ENCODE data around the gene PPP1R9B.

Gene PPP1R9B

GRCh38 chr17:50148226-50149090 is 2.0 kb downstream of the PPP1R9B start:
- no peak for DNase-seq (ENCODE audit: extremely low read depth, low read depth)
- peak; percentile 31 for TF ChIP-seq CTCF (IDR thresholded peaks at IDR 0.05; ENCODE audit: low read depth, low read length)

- DNase-seq (ENCODE audit: extremely low read depth, low read depth): no peak
Measured at GRCh38 chr17:50147841-50148225, 2.6 kb downstream of the PPP1R9B start.

GRCh38 chr17:50146927-50147665 is 3.4 kb downstream of the PPP1R9B start:
- no peak for TF ChIP-seq CTCF (IDR thresholded peaks at IDR 0.05; ENCODE audit: low read depth, low read length)
- DNase-seq (ENCODE audit: extremely low read depth, low read depth): no peak

More at GRCh38 chr17:50147841-50148225, 2.6 kb downstream of the PPP1R9B start:
- TF ChIP-seq CTCF (IDR thresholded peaks at IDR 0.05; ENCODE audit: low read depth, low read length): no peak

- no peak for TF ChIP-seq CTCF (IDR thresholded peaks at IDR 0.05; ENCODE audit: low read depth, low read length)
- DNase-seq (ENCODE audit: extremely low read depth, low read depth): no peak
Measured at GRCh38 chr17:50146230-50146926, 4.1 kb downstream of the PPP1R9B start.

- no peak for TF ChIP-seq CTCF (IDR thresholded peaks at IDR 0.05; ENCODE audit: low read depth, low read length)
- DNase-seq (ENCODE audit: extremely low read depth, low read depth): no peak
Measured at GRCh38 chr17:50145532-50146229, 4.8 kb downstream of the PPP1R9B start.

GRCh38 chr17:50144845-50145531 is 5.5 kb downstream of the PPP1R9B start:
- DNase-seq (ENCODE audit: extremely low read depth, low read depth): no peak
- no peak for TF ChIP-seq CTCF (IDR thresholded peaks at IDR 0.05; ENCODE audit: low read depth, low read length)
